Esophagus squamous epithelium (tissue), 4 donors: ENCODE measurements around the gene TAF10.

ENCODE experiments used
- CTCF ChIP-seq, 6 experiments: fragments of 450-650 bp in 4 of 6; fragments of 200-600 bp in 2 of 6; sonication (generic) in 2 of 6; IDR thresholded peaks; one replicate each; pipeline ENCODE4 v1.5.1; 2016 to 2019; ENCODE audit warnings: antibody characterized with exemption in 6 of 6, mild to moderate bottlenecking in 4 of 6, moderate library complexity in 4 of 6
- POLR2A ChIP-seq, 4 donors: fragments of 450-650 bp; IDR thresholded peaks; one replicate each; pipeline ENCODE4 v1.6.1; 2017; ENCODE audit warnings: antibody characterized with exemption in 4 of 4, mild to moderate bottlenecking in 4 of 4, moderate library complexity in 3 of 4

- TF ChIP-seq CTCF (IDR thresholded peaks at IDR 0.05) (no peak), POLR2A (IDR thresholded peaks at IDR 0.05) (no peak)
These were observed 41.2 kb downstream of the TAF10 start for GRCh38 chr11:6570691-6571427.
